Measurements from ENCODE around the gene ERVW-1.
A peak's percentile ranks its signal among the peaks of the same experiment; 100 is the strongest.

The ERVW-1 gene

DNA sequence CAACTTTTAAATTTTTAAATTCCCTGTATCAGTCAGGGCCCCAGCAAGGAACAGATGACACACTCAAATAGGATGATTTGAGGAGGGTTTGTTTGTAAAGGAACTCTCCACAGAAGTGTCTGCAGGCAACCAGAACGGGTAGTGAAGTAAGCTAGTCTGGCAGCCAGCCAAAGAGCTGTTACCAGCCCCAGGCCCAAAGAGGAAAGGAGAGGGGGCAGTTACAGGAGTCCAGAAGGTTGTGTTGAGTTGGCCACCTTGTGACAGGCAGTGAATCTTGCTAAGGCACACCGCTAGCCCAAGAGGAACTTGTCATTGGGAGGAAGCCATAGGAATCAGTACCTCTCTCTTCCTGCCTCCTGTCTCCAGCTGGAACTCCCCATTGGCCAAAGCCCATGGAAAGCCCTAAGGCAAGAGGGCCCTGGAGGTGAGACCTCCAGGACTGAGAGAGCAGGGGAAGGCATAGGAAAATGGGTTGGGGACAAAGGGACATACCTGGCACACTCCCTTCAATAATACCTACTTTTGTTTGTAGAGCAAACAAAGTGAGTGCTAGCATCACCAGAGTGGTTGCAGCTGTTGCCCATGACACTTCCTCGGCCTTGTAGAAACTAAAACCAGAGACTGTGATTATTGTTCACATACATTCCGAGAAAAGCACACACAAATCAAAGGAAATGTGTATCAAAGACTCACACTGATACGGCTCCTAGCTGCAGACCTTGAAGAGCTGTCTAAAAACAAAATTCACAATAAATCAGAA is 55.9 kb downstream of the ERVW-1 start:
- DNase-seq, result peak; percentile 26

Data from COR-L47 (cell line).